Measurements from ENCODE around the gene MTURN. TPM values are rescaled to one million over a fixed set of nuclear protein-coding genes. Genes with fewer than 3 reads are reported as not detected.
"Not testable (repeated sequence)": the region's sequence is repeated elsewhere in the genome, so short reads cannot be mapped to it uniquely, and the experiment has no call there.

Gene MTURN
- total and polyA plus RNA-seq, 10 of the 15 experiments (the other 5 are each of a cell fraction or from before 2014, with no cell fraction given), result 0.52 to 5.0 (median 3.3) TPM

DNA sequence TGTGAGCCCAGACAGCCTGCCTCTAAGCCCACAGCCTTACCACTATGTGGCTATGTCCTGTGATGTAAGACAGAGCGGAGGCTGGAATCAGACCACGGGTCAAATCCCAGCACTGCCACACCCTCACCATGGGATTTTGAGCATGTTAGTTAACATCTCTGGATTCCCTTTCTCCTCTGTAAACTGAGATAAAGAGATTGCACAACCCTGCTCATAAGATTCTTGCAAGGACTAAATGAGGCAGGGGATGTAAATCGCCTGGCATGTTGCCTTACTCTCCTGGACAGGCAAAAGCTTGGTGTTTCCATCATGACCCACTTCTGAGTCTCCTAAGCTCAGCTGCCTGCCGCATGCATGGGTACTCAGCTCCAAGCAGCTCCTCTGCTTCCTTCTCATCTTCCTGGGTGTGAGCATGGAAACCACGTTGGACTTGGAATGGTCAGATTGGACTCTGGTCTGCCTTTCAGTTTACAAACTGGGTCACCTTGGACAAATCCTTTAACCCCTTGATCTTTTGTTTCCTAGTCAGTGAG, 41.3 kb upstream of the MTURN start:
- ChIA-PET SMC1A (ENCODE audit: uncharacterized antibody, unreplicated experiment) (no interaction called here), RAD21 (ENCODE audit: unreplicated experiment) (no interaction called here), CTCF (no interaction called here), POLR2A (no interaction called here)
- Histone ChIP-seq H4K20me1 (ENCODE audit: control insufficient read depth, insufficient read depth) (no peaks in the 10 kb centered on the region), H3K4me1 (ENCODE audit: control insufficient read depth, insufficient read depth, low read length) (no peaks in the 10 kb centered on the region), H3K27ac (ENCODE audit: control insufficient read depth, insufficient read depth) (no peak overlapping the region), H2AFZ (ENCODE audit: control insufficient read depth, low read depth, low read length) (no peak overlapping the region), H3K36me3 (ENCODE audit: control insufficient read depth in 2 of 2, insufficient read depth in 2 of 2, low read length in 1 of 2) (no peaks in the 10 kb centered on the region), H3K27me3 (replicated peaks in 1 of 2; ENCODE audit: control insufficient read depth in 2 of 2, insufficient read depth in 2 of 2, low read length in 1 of 2) (no peaks in the 10 kb centered on the region), H3K4me2 (ENCODE audit: control insufficient read depth, insufficient read depth) (no peak overlapping the region), H3K79me2 (ENCODE audit: control insufficient read depth, insufficient read depth, low read length) (no peaks in the 10 kb centered on the region), H3K4me3 (no peak overlapping the region), H3K9me3 (replicated peaks; ENCODE audit: control insufficient read depth, insufficient read depth, low read length) (no peaks in the 10 kb centered on the region; the same call in 2 of the 3 replicates), H3K9ac (ENCODE audit: control insufficient read depth, insufficient read depth, low read length) (no peak overlapping the region)
- ATAC-seq (no peak), FAIRE-seq (no peak), DNase-seq (ENCODE audit: low read depth, low spot score) (no peak)
- TF ChIP-seq FOXK2 (IDR thresholded peaks at IDR 0.05) (no peak), NBN (IDR thresholded peaks at IDR 0.05) (no peak)
- intact Hi-C loops (cut with micrococcal nuclease; ENCODE audit: unreplicated experiment) (no loop called here), in situ Hi-C loops (cut with MboI) (no loop called here)
- 83% methylated on average over 5 of the region's 5 CpGs for WGBS (ENCODE audit: insufficient coverage, insufficient replicate concordance, low lambda C conversion rate, missing lambda C conversion rate)
- BruUV-seq (replicated peaks), result no TSS peak

GRCh38 chr7:30098599-30098998, 36.2 kb upstream of the MTURN start:
- SMC1A ChIA-PET (ENCODE audit: uncharacterized antibody, unreplicated experiment); RAD21 ChIA-PET (ENCODE audit: unreplicated experiment); H3K4me3 ChIP-seq; H4K20me1 ChIP-seq (ENCODE audit: control insufficient read depth, insufficient read depth); H3K4me1 ChIP-seq (ENCODE audit: control insufficient read depth, insufficient read depth, low read length); H3K9ac ChIP-seq (ENCODE audit: control insufficient read depth, insufficient read depth, low read length); CTCF ChIA-PET; H3K27me3 ChIP-seq (replicated peaks in 1 of 2; ENCODE audit: control insufficient read depth in 2 of 2, insufficient read depth in 2 of 2, low read length in 1 of 2); ATAC-seq; H3K79me2 ChIP-seq (ENCODE audit: control insufficient read depth, insufficient read depth, low read length); H3K36me3 ChIP-seq (ENCODE audit: control insufficient read depth in 2 of 2, insufficient read depth in 2 of 2, low read length in 1 of 2); H2AFZ ChIP-seq (ENCODE audit: control insufficient read depth, low read depth, low read length); H3K27ac ChIP-seq (ENCODE audit: control insufficient read depth, insufficient read depth); FAIRE-seq; H3K4me2 ChIP-seq (ENCODE audit: control insufficient read depth, insufficient read depth); DNase-seq (ENCODE audit: low read depth, low spot score); BruUV-seq (replicated peaks); H3K9me3 ChIP-seq (replicated peaks; ENCODE audit: control insufficient read depth, insufficient read depth, low read length); POLR2A ChIA-PET; intact Hi-C loops (cut with micrococcal nuclease; ENCODE audit: unreplicated experiment); in situ Hi-C loops (cut with MboI): not testable (repeated sequence)
- WGBS (ENCODE audit: insufficient coverage, insufficient replicate concordance, low lambda C conversion rate, missing lambda C conversion rate), result 88% methylated on average over 18 of the region's 21 CpGs

Measured in GM12878 (cell line).